GM12801 (cell line): Measurements from ENCODE around the gene TMEM63A.

Experiments used
- CTCF ChIP-seq: IDR thresholded peaks from one replicate; pipeline ENCODE4 v1.5.1; 2011; ENCODE audit warnings: control low read depth; ENCODE audit not compliant: insufficient read length; ENCODE audit errors: extremely low read depth

Gene TMEM63A

DNA sequence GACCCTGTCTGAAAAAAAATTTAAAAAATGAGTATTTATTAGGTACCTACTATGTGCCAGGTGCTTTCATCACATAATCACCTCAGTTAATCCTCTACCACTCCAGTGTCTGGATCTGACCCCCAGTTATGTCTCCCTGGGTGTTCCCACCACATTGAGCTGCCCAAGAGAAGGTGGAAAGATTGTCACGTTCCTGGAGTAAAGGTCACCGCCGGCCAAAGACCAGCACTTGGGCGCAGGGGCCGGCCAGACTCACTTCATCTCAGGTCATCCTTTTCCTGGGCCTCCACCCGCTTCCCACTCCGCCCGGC is 41.2 kb upstream of the TMEM63A start:
- TF ChIP-seq CTCF, result no peak

DNA sequence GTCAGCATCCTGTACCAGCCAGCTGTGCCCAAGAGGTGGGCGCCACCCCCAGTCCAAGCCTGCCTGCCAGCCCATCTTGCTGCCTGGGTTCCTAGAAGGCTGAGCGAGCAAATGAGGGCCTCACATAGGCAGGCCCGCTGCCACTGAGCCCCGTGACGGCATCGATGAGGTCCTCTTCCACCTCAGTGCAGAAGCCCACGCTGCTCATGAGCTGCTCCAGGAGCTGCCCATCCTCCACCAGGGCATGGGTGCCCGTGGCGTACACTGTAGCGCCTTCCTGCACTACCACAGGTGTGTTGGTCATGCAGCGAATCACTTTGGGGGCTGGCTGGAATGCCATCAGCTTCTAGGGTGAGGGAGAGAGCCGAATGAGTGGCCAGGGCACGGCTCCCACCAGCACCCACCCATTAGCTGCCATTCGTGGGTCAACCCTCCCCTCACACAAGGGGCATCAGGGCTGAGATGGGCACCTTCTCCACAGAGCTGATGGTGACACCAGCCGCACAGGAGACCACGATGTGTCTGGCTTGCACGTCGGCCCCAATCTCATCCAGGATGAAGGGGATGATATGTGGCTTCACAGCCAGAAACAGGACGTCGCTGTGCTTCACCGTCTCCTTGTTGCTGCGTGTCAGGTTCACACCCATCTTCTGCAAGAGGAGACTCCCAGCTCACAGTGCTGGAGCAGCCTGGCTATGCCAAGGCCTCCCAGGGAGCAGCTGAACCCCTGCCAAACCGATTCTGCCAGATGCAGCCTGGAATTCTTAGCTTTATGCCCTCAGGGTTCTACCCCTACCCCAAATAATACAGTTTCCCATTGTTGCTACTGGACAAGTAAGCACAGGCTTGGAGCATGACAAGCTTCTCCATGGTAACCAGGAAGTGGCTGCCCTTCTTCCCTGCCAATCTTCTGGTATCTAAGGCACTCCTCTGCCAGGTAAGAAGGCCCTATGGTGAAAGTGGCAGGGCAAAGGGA is 39.8 kb upstream of the TMEM63A start:
- TF ChIP-seq CTCF, result no peak

DNA sequence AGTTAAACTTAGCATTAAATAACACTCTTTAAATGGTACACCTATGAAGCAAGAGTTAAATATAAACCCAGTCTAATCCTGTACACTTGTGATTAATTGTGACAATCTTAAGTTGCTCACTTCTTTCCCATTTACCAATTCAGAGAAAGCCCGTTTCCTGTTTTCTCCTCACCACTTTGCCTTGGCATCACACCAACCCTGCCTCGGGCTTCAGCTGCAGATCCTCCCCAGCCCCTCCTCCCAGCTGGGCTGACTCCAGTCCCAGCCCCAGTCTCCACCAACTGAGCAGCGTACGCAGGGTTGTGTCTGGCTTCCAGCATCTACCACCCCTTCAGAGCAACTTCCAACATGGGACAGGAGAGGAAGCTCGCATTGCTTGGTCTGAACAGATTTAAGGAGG is 37.7 kb upstream of the TMEM63A start:
- no peak for TF ChIP-seq CTCF

DNA sequence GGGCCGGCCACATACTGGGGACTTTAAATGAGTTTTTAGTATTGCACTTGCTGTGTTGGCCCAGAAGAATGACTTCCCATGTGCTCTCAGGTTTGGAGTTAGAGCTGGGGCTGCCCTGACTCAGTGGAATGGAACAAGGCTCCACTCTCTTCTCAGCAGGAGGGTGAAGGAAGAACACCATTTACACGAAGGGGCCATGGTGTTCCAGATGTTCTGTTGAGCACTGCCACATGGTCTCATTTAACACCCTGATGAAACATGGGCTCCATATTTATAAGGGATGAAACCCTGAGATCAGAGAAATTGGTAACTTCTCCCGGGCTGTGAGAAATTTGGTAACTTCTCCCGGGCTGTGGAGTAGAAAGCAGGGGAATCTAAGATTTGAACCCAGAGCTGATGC is 36.1 kb upstream of the TMEM63A start:
- no peak for TF ChIP-seq CTCF

- no peak for TF ChIP-seq CTCF
These were observed 35.4 kb upstream of the TMEM63A start for GRCh38 chr1:225917536-225917935.

- TF ChIP-seq CTCF, result no peak
These were observed 34.9 kb upstream of the TMEM63A start for GRCh38 chr1:225917101-225917500.

DNA sequence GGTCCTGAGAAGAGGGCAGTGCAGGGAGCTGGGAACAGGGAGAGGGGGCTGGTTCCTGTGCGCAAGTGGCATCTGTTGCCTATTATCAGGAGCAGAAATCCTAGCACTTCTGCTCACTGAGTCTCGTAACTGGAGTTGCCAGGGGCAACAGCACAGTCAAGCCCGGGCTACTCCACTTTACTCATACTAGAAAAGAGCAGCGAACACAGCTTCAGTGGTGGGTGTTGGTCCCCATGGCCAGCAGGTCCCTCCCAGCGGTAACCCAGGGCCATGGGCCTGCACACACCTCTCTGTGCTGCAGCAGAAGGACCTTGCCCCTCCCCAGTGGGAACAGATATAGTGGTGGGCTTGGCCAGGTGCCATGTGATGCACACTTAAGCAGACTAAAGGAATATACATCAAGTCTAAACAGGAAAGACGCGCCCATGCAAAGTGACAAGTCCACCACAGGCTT is 33.4 kb upstream of the TMEM63A start:
- TF ChIP-seq CTCF, result no peak

DNA sequence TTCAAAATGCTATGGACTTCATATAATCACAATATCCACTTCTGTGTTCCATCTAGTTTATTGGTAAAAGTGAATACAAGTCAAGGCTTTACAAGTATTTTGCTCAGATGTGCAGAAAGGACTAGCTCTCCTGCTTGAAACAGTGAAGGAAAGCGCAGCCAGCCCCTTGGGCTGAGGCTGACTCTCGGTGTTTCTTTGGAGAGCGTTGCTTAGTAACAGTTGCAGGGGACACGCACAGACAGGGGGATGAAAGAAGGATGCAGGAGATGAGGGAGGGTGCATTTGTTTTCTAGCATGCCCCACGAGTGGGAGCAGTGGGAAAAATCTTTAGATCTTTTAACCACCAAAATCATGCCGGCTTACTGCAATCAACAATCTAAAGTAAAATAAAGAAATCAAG is 32.8 kb upstream of the TMEM63A start:
- no peak for TF ChIP-seq CTCF
